Uterus (tissue), 4 donors: ENCODE data around the gene STAT6. TPM values are rescaled to one million over a fixed set of nuclear protein-coding genes. Genes with fewer than 3 reads are reported as not detected.
A peak's percentile ranks its signal among the peaks of the same experiment; 100 is the strongest.

Source experiments
- DNase-seq, 2 donors: peaks; one replicate each; pipeline ENCODE4 v3.0.0-alpha.2; 2019 to 2020
- H3K27ac ChIP-seq, 2 donors: fragments of 200-600 bp; sonication (generic); 1 replicate in 1 of 2; 2 replicates in 1 of 2; pipeline ENCODE4 v1.5.1; 2016 to 2018
- H3K27me3 ChIP-seq, 2 donors: fragments of 200-600 bp; sonication (generic); one replicate each; pipeline ENCODE4 v1.5.1; 2018 to 2019; ENCODE audit warnings: control low read depth in 1 of 2
- H3K36me3 ChIP-seq, 2 donors: fragments of 200-600 bp; sonication (generic); one replicate each; pipeline ENCODE4 v1.5.1; 2019; ENCODE audit warnings: control low read depth in 1 of 2
- H3K4me1 ChIP-seq, 2 donors: fragments of 200-600 bp; sonication (generic); one replicate each; pipeline ENCODE4 v1.5.1; 2018 to 2019; ENCODE audit warnings: control low read depth in 1 of 2
- H3K4me3 ChIP-seq, 2 donors: fragments of 200-600 bp; sonication (generic); 1 replicate in 1 of 2; 2 replicates in 1 of 2; pipeline ENCODE4 v1.5.1; 2018 to 2019; ENCODE audit warnings: mild to moderate bottlenecking in 1 of 2
- H3K9me3 ChIP-seq, 2 donors: fragments of 200-600 bp; sonication (generic); one replicate each; pipeline ENCODE4 v1.5.1; 2019; ENCODE audit warnings: control low read depth in 1 of 2
- CTCF ChIP-seq, 4 experiments: fragments of 200-600 bp in 2 of 4; fragments of 450-650 bp in 2 of 4; sonication (generic) in 2 of 4; IDR thresholded peaks; one replicate each; pipeline ENCODE4 v1.5.1; 2016 to 2019; ENCODE audit warnings: antibody characterized with exemption in 4 of 4, mild to moderate bottlenecking in 2 of 4, moderate library complexity in 1 of 4
- POLR2A ChIP-seq, 2 donors: fragments of 450-650 bp; IDR thresholded peaks; one replicate each; pipeline ENCODE4 v1.6.1; 2016; ENCODE audit warnings: antibody characterized with exemption in 2 of 2, mild to moderate bottlenecking in 1 of 2, moderate library complexity in 1 of 2
- intact Hi-C: fragments of 100-400 bp; cut with DNase I; formaldehyde crosslinking; loops from one replicate; pipeline ENCODE4 v1.15.1; 2023; ENCODE audit warnings: low total_unique reads
- total RNA-seq, 4 donors: library from RNA; depleted of rRNA in 3 of 4; stranded (reverse); fragments of >200 nt in 3 of 4; gene quantifications; one replicate each; pipeline versions ENCODE4 v1.1.0 to v1.2.4, GENCODE V29; 2014 to 2023
- donor health status: DM: yes; HTN: yes; CAD: no.

The STAT6 gene
- total RNA-seq, 4 donors from 2014 or later, result 62.5 to 242 (median 94.3) TPM

DNA sequence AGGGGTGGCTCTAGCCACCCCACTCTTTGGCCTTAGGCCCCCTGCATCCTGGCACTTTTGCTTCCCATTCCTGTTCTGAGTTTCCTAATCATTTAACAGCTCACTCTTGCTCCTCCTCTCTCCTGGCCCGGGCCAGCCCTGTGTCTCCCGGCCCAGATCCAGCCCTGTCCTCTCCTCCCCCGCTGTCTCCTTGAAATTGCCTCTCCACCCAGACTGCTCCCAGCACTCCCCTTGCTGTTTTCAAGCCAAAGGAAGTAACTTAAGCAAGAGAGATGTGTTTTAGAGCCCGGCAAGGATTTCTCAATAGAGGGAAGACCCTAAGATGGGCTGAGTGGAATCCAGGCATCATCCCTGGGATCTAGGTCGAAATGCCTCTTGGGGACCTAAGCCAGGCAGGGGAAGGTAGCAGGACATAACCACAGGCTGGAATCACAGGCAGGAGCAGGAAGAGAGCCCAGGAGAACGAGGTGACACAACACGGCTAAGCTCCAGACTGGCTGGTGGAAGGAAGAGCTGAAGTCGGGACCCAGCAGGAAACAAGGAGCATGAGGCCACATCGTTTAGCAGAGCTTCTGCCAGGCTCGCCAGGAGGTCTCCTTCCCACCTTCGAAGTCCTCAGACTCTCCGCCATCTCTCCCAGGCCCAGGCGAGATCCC lies 38.2 kb upstream of the STAT6 start:
- no peaks in the 10 kb centered on the region for H3K27me3 ChIP-seq
- peak overlapping the region; percentile 86 to 93 for H3K27ac ChIP-seq
- no peaks in the 10 kb centered on the region for H3K9me3 ChIP-seq
- intact Hi-C loops, result no loop called here
- no peak overlapping the region for H3K4me3 ChIP-seq
- H3K4me1 ChIP-seq, result peaks cover 36 to 47% of the 10 kb centered on the region in 2 donors
- TF ChIP-seq CTCF (IDR thresholded peaks at IDR 0.05) (no peak), POLR2A (IDR thresholded peaks at IDR 0.05) (no peak)
- H3K36me3 ChIP-seq, result no peaks in the 10 kb centered on the region
- DNase-seq, result peak; percentile 91 to 93

GRCh38 chr12:57148469-57149244 lies 37.5 kb upstream of the STAT6 start:
- Histone ChIP-seq H3K4me3 (no peak overlapping the region), H3K27me3 (no peaks in the 10 kb centered on the region), H3K9me3 (no peaks in the 10 kb centered on the region), H3K4me1 (peaks cover 36 to 47% of the 10 kb centered on the region in 2 donors), H3K27ac (peak overlapping the region; percentile 86 to 93), H3K36me3 (no peaks in the 10 kb centered on the region)
- intact Hi-C loops, result no loop called here
- no peak for TF ChIP-seq POLR2A (IDR thresholded peaks at IDR 0.05)
- TF ChIP-seq CTCF (IDR thresholded peaks at IDR 0.05), result no peak
- peak; percentile 84 to 86 for DNase-seq

DNA sequence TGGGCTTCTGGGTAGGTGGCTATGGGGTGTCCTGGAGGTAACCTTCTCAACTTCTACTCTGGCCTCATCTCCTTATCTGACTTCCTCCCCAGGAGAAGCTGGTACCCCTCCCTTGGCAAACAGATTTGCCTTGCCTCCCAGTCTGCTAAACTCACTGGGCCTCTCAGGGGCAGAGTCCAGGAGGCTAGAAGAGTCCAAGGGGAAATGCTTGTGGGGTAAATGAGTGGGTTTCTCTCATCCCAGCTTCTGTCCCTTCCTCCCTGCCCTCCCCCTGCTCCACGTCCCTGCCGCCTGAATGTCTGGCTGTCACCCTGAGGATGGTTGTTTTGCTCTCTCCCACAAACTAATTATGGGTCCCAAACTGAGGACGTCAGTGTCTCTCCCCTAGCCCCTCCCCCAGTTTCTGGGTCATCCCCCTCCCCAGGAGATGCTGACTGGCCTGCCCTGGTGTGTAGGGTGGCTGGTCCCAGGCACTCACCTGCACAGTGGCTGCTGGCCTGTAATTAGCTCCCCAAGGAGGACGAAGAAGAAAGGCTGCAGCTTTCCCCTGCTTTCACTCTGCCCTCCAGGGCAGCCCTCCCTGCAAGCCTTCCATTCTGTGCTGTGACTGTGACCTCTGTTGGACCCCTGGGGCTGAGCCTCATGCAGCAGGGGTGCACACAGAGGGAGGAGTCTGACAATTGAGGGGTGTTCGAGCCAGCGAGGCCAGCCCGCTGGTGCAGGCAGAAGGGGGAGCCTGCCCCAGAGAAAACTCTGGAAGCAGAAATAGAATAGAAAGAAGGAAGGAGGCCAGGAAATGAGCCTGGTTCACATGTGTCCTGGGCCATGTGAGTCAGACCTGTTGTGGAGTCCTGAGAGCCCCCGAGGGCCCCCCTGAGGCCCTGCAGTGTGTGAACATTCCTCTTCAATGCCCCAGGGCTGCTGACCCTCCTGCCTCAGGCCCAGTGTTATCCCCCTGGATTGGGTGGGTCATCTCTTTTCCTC lies 36.1 kb upstream of the STAT6 start, which contains the start of gene LRP1-AS:
Gene LRP1-AS, minus strand, starts transcription at position 659 of the 984 bp plus-strand sequence.
- Histone ChIP-seq H3K36me3 (no peaks in the 10 kb centered on the region), H3K27ac (peak within 1 kb of the TSS; percentile 86 to 93), H3K9me3 (no peaks in the 10 kb centered on the region), H3K4me1 (peaks cover 40 to 46% of the 10 kb centered on the region in 2 donors), H3K4me3 (no peak within 1 kb of the TSS), H3K27me3 (no peaks in the 10 kb centered on the region)
- TF ChIP-seq POLR2A (IDR thresholded peaks at IDR 0.05) (no peak), CTCF (IDR thresholded peaks at IDR 0.05) (no peak)
- intact Hi-C loops, result no loop called here
- peak; percentile 56 to 62 for DNase-seq

- Histone ChIP-seq H3K4me1 (peaks cover 31 to 34% of the 10 kb centered on the region in 2 donors), H3K27me3 (no peaks in the 10 kb centered on the region), H3K36me3 (no peaks in the 10 kb centered on the region), H3K9me3 (no peaks in the 10 kb centered on the region), H3K4me3 (no peak overlapping the region), H3K27ac (peak overlapping the region; percentile 86 to 93)
- no peak for DNase-seq
- TF ChIP-seq CTCF (IDR thresholded peaks at IDR 0.05) (no peak), POLR2A (IDR thresholded peaks at IDR 0.05) (no peak)
- intact Hi-C loops, result no loop called here
Observed at GRCh38 chr12:57146092-57146491, 34.9 kb upstream of the STAT6 start.
